Trophoblast cell (in vitro differentiated cells and primary cell): ENCODE results near the gene RPL36.

Experiments
- DNase-seq, 2 donors: peaks; one replicate each; pipeline ENCODE4 v3.0.0-alpha.2; 2016
- H2AFZ ChIP-seq: 2 replicates; pipeline ENCODE4 v1.6.1; 2013; ENCODE audit warnings: low read length, moderate library complexity, mild to moderate bottlenecking; ENCODE audit not compliant: insufficient read depth, poor library complexity
- H2AK5ac ChIP-seq: 2 replicates; pipeline ENCODE4 v1.6.1; 2013; ENCODE audit warnings: mild to moderate bottlenecking, low read length
- H2BK120ac ChIP-seq: 2 replicates; pipeline ENCODE4 v1.6.1; 2013; ENCODE audit warnings: low read length, mild to moderate bottlenecking, moderate library complexity; ENCODE audit not compliant: insufficient read depth, poor library complexity
- H2BK12ac ChIP-seq: 2 replicates; pipeline ENCODE4 v1.6.1; 2013; ENCODE audit warnings: mild to moderate bottlenecking, low read length, moderate library complexity
- H2BK5ac ChIP-seq: 2 replicates; pipeline ENCODE4 v1.6.1; 2013; ENCODE audit warnings: low read length, low read depth, moderate library complexity, mild to moderate bottlenecking; ENCODE audit not compliant: poor library complexity
- H3K14ac ChIP-seq: 2 replicates; pipeline ENCODE4 v1.6.1; 2013; ENCODE audit warnings: mild to moderate bottlenecking, low read length
- H3K18ac ChIP-seq: 2 replicates; pipeline ENCODE4 v1.6.1; 2013; ENCODE audit warnings: mild to moderate bottlenecking, low read length
- H3K23ac ChIP-seq: 2 replicates; pipeline ENCODE4 v1.6.1; 2013; ENCODE audit warnings: low read length
- H3K27ac ChIP-seq: 2 replicates; pipeline ENCODE4 v1.5.1; 2013; ENCODE audit warnings: low read depth, mild to moderate bottlenecking, inconsistent platforms, low read length, moderate library complexity
- H3K27me3 ChIP-seq: 2 replicates; pipeline ENCODE4 v1.6.1; 2013; ENCODE audit warnings: inconsistent platforms, mild to moderate bottlenecking, low read length, moderate library complexity; ENCODE audit not compliant: insufficient read depth
- H3K36me3 ChIP-seq, 2 experiments: 1 replicate in 1 of 2; 2 replicates in 1 of 2; pipeline ENCODE4 v1.6.1; 2013; ENCODE audit warnings: low read length in 2 of 2, mild to moderate bottlenecking in 2 of 2, moderate library complexity in 1 of 2; ENCODE audit not compliant: insufficient read depth in 2 of 2, control insufficient read depth in 1 of 2
- H3K4ac ChIP-seq: 2 replicates; pipeline ENCODE4 v1.6.1; 2013; ENCODE audit warnings: low read depth, mild to moderate bottlenecking, low read length, moderate library complexity
- H3K4me1 ChIP-seq, 2 experiments: 1 replicate in 1 of 2; 2 replicates in 1 of 2; pipeline ENCODE4 v1.6.1; 2013; ENCODE audit warnings: low read length in 2 of 2, mild to moderate bottlenecking in 2 of 2, moderate library complexity in 1 of 2; ENCODE audit not compliant: insufficient read depth in 2 of 2, control insufficient read depth in 1 of 2
- H3K4me2 ChIP-seq: 2 replicates; pipeline ENCODE4 v1.6.1; 2013; ENCODE audit warnings: inconsistent platforms, mild to moderate bottlenecking, low read length, moderate library complexity
- H3K4me3 ChIP-seq: 2 replicates; pipeline ENCODE4 v1.5.1; 2013; ENCODE audit warnings: mild to moderate bottlenecking, low read depth, low read length, inconsistent platforms
- H3K79me1 ChIP-seq: one replicate; pipeline ENCODE4 v1.6.1; 2013; ENCODE audit warnings: low read length
- H3K79me2 ChIP-seq: 2 replicates; pipeline ENCODE4 v1.6.1; 2013; ENCODE audit warnings: low read length, mild to moderate bottlenecking; ENCODE audit not compliant: control insufficient read depth, insufficient read depth, poor library complexity
- H3K9ac ChIP-seq: 2 replicates; pipeline ENCODE4 v1.6.1; 2013; ENCODE audit warnings: mild to moderate bottlenecking, low read length
- H3K9me3 ChIP-seq: 2 replicates; pipeline ENCODE4 v1.6.1; 2013; ENCODE audit warnings: low read depth, mild to moderate bottlenecking, control low read depth, inconsistent platforms, low read length; ENCODE audit not compliant: insufficient read depth
- H4K12ac ChIP-seq: 2 replicates; pipeline ENCODE4 v1.6.1; 2013; ENCODE audit warnings: low read depth, mild to moderate bottlenecking, low read length, moderate library complexity
- H4K8ac ChIP-seq: 2 replicates; pipeline ENCODE4 v1.6.1; 2013; ENCODE audit warnings: low read depth, mild to moderate bottlenecking, low read length, moderate library complexity
- H4K91ac ChIP-seq: one replicate; pipeline ENCODE4 v1.6.1; 2013; ENCODE audit warnings: low read depth, mild to moderate bottlenecking, low read length, moderate library complexity
- WGBS: extraction: QIAGEN DNeasy Blood & Tissue Kit; methylation state at CpG from one replicate; pipeline ENCODE4 v1.1.7; 2013; ENCODE audit warnings: missing lambda C conversion rate; ENCODE audit not compliant: insufficient read length, insufficient coverage; ENCODE audit errors: extremely low coverage; 5-methylcytosine and 5-hydroxymethylcytosine counted together

Gene RPL36

GRCh38 chr19:5676772-5677105 lies 13.4 kb upstream of the RPL36 start:
- no CpG with 5 or more reads among the region's 13 CpGs for WGBS
- H3K36me3 ChIP-seq: peaks cover 12 to 16% of the 10 kb centered on the region in 2 experiments
- H3K4me3 ChIP-seq: no peak overlapping the region
- H3K79me1 ChIP-seq: peaks cover 12% of the 10 kb centered on the region
- no peak overlapping the region for H3K4me2 ChIP-seq
- no peak overlapping the region for H3K14ac ChIP-seq
- no peak overlapping the region for H2BK120ac ChIP-seq
- H3K4ac ChIP-seq: no peak overlapping the region
- peaks cover 12% of the 10 kb centered on the region for H3K79me2 ChIP-seq
- H2BK5ac ChIP-seq: no peak overlapping the region
- H2AFZ ChIP-seq: no peak overlapping the region
- no peak overlapping the region for H3K9ac ChIP-seq
- no peak overlapping the region for H4K8ac ChIP-seq
- no peak overlapping the region for H3K23ac ChIP-seq
- no peak overlapping the region for H4K12ac ChIP-seq
- H2BK12ac ChIP-seq: no peak overlapping the region
- no peak overlapping the region for H4K91ac ChIP-seq
- H3K18ac ChIP-seq: no peak overlapping the region
- H3K9me3 ChIP-seq: no peaks in the 10 kb centered on the region
- no peaks in the 10 kb centered on the region for H3K27me3 ChIP-seq
- peaks cover 11 to 13% of the 10 kb centered on the region in 2 experiments for H3K4me1 ChIP-seq
- no peak for DNase-seq
- no peak overlapping the region for H2AK5ac ChIP-seq
- H3K27ac ChIP-seq: no peak overlapping the region

DNA sequence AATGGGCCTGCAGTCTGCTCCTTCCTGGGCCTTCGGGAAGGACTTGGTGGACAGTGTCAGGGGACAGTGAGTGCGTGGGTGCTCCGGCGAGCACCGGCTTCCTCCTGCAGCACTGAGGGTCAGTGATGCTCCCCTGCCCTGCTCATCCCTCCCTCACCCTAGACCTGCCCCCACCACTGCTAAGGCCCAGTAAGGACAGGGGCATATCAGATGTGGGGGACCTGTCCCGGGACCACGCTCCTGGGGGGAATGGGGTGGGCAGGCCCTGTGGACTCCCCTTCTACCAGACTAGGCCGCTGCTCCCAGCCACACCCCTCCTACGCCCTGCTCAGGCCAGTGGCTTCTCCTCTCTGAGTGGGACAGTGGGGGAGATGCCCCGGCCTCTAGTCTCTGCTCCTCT lies 13.0 kb upstream of the RPL36 start:
- no peak overlapping the region for H3K4me2 ChIP-seq
- H3K23ac ChIP-seq: no peak overlapping the region
- H2AFZ ChIP-seq: no peak overlapping the region
- DNase-seq: no peak
- no peak overlapping the region for H2AK5ac ChIP-seq
- no peak overlapping the region for H4K91ac ChIP-seq
- no peak overlapping the region for H3K14ac ChIP-seq
- no peak overlapping the region for H3K4me3 ChIP-seq
- H4K12ac ChIP-seq: no peak overlapping the region
- no peak overlapping the region for H4K8ac ChIP-seq
- H3K4ac ChIP-seq: no peak overlapping the region
- H3K36me3 ChIP-seq: peaks cover 9 to 12% of the 10 kb centered on the region in 2 experiments
- H2BK5ac ChIP-seq: no peak overlapping the region
- no peak overlapping the region for H2BK120ac ChIP-seq
- H2BK12ac ChIP-seq: no peak overlapping the region
- H3K27ac ChIP-seq: no peak overlapping the region
- peaks cover 12% of the 10 kb centered on the region for H3K79me2 ChIP-seq
- no peaks in the 10 kb centered on the region for H3K9me3 ChIP-seq
- H3K79me1 ChIP-seq: peaks cover 12% of the 10 kb centered on the region
- no peak overlapping the region for H3K9ac ChIP-seq
- peaks cover 13 to 14% of the 10 kb centered on the region in 2 experiments for H3K4me1 ChIP-seq
- H3K18ac ChIP-seq: no peak overlapping the region
- WGBS: no CpG with 5 or more reads among the region's 10 CpGs
- H3K27me3 ChIP-seq: no peaks in the 10 kb centered on the region

GRCh38 chr19:5677580-5677979 lies 12.5 kb upstream of the RPL36 start:
- no peak overlapping the region for H2AFZ ChIP-seq
- H3K9ac ChIP-seq: no peak overlapping the region
- H3K79me1 ChIP-seq: peaks cover 12% of the 10 kb centered on the region
- peaks cover 9 to 12% of the 10 kb centered on the region in 2 experiments for H3K36me3 ChIP-seq
- H2AK5ac ChIP-seq: no peak overlapping the region
- no peak overlapping the region for H3K4ac ChIP-seq
- H3K4me2 ChIP-seq: no peak overlapping the region
- H3K27ac ChIP-seq: no peak overlapping the region
- WGBS: no CpG with 5 or more reads among the region's 9 CpGs
- H2BK120ac ChIP-seq: no peak overlapping the region
- H3K4me1 ChIP-seq: peaks cover 13 to 15% of the 10 kb centered on the region in 2 experiments
- no peak overlapping the region for H3K23ac ChIP-seq
- H2BK12ac ChIP-seq: no peak overlapping the region
- no peak for DNase-seq
- no peak overlapping the region for H4K12ac ChIP-seq
- no peaks in the 10 kb centered on the region for H3K9me3 ChIP-seq
- H3K79me2 ChIP-seq: peaks cover 12% of the 10 kb centered on the region
- no peak overlapping the region for H4K8ac ChIP-seq
- no peak overlapping the region for H4K91ac ChIP-seq
- H3K14ac ChIP-seq: no peak overlapping the region
- no peak overlapping the region for H3K4me3 ChIP-seq
- no peaks in the 10 kb centered on the region for H3K27me3 ChIP-seq
- H2BK5ac ChIP-seq: no peak overlapping the region
- H3K18ac ChIP-seq: no peak overlapping the region

GRCh38 chr19:5678071-5678718 lies 11.9 kb upstream of the RPL36 start:
- no peak overlapping the region for H3K14ac ChIP-seq
- H2BK120ac ChIP-seq: no peak overlapping the region
- H4K91ac ChIP-seq: no peak overlapping the region
- no peak overlapping the region for H4K12ac ChIP-seq
- H3K4me1 ChIP-seq: peaks cover 13 to 15% of the 10 kb centered on the region in 2 experiments
- no peak overlapping the region for H3K4me2 ChIP-seq
- no peak overlapping the region for H3K9ac ChIP-seq
- no peak overlapping the region for H3K18ac ChIP-seq
- H3K4me3 ChIP-seq: no peak overlapping the region
- no peak overlapping the region for H2AK5ac ChIP-seq
- no peak overlapping the region for H3K23ac ChIP-seq
- H2AFZ ChIP-seq: no peak overlapping the region
- no CpG with 5 or more reads among the region's 22 CpGs for WGBS
- no peak overlapping the region for H3K4ac ChIP-seq
- no peak overlapping the region for H3K27ac ChIP-seq
- H3K79me2 ChIP-seq: peaks cover 12% of the 10 kb centered on the region
- peaks cover 6 to 9% of the 10 kb centered on the region in 2 experiments for H3K36me3 ChIP-seq
- no peak overlapping the region for H4K8ac ChIP-seq
- no peak for DNase-seq
- H3K9me3 ChIP-seq: no peaks in the 10 kb centered on the region
- peaks cover 12% of the 10 kb centered on the region for H3K79me1 ChIP-seq
- H2BK12ac ChIP-seq: no peak overlapping the region
- no peaks in the 10 kb centered on the region for H3K27me3 ChIP-seq
- H2BK5ac ChIP-seq: no peak overlapping the region
